ENCODE results near the gene LYPD6. TPM values are rescaled to one million over a fixed set of nuclear protein-coding genes. Genes with fewer than 3 reads are reported as not detected.
"Not testable (repeated sequence)": the region's sequence is repeated elsewhere in the genome, so short reads cannot be mapped to it uniquely, and the experiment has no call there.

The LYPD6 gene, protein sequence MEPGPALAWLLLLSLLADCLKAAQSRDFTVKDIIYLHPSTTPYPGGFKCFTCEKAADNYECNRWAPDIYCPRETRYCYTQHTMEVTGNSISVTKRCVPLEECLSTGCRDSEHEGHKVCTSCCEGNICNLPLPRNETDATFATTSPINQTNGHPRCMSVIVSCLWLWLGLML
- total RNA-seq, result 1 to 10 TPM; 3.5 to 4.0 TPM
- long read RNA-seq, full-length matches to known transcripts, result 1 of 3 reads
- long read RNA-seq, partial matches to known transcripts, result 0 of 3 reads
- long read RNA-seq, other reads (novel, unspliced or antisense), result 2 of 3 reads

- intact Hi-C loops (cut with DNase I, micrococcal nuclease), result no loop called here
- peak; percentile 91 for ATAC-seq
- DNase-seq, result peak; percentile 66 to 79
Measured at GRCh38 chr2:149330127-149331022, at the start of gene LYPD6. TSS of gene LYPD6 (plus strand) at chr2:149330587. CDS start at chr2:149437709, 107,122 bp downstream.

- DNase-seq (no peak), ATAC-seq (no peak)
- intact Hi-C loops (cut with DNase I, micrococcal nuclease), result no loop called here
Measured at GRCh38 chr2:149281441-149281840, 48.9 kb upstream of the LYPD6 start.

- DNase-seq (no peak), ATAC-seq (no peak)
- intact Hi-C loops (cut with DNase I, micrococcal nuclease), result no loop called here
Measured at GRCh38 chr2:149290662-149291061, 39.7 kb upstream of the LYPD6 start.

GRCh38 chr2:149291881-149292280 is 38.5 kb upstream of the LYPD6 start:
- intact Hi-C loops (cut with DNase I, micrococcal nuclease), result no loop called here
- ATAC-seq (no peak), DNase-seq (no peak)

DNA sequence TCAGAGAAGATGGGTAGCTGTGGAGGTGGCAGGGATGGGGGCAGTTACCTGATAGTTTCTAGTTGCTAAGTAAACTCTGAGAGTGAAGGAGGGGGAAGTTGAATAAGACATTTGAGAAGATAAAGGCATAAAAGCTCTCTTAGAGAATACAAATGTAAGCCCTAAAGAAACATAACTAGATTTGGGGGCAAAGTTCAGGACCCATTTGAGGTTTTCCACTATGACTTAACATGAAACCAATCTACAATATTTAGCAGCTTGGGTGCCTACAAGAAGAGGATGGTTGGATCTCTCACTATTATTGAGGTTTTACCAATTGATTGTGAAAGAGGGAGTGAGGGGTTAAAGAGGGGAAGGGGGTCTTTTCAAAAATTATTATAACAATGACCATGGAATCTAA is 34.4 kb upstream of the LYPD6 start:
- intact Hi-C loops (cut with DNase I, micrococcal nuclease), result no loop called here
- ATAC-seq (no peak), DNase-seq (no peak)

DNA sequence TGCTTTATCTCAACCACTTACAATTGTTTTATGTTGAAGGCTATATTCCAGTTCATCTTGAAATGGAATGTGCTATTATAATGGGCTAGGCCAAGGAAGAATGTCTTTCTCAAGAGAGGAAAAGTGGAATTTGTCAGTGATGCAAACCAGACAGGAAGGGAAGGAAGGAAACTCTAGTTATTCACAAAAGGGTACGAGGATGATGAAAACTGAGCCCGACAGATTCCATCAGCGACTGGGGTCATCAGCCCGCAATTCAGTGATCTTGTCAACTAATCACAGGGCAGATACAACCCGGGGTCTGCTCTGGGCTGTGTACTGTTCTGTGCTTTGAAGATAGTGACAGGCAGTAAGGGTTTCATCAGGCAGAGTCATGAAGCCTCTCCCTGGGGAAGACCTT is 23.4 kb upstream of the LYPD6 start:
- intact Hi-C loops (cut with DNase I, micrococcal nuclease), result no loop called here
- ATAC-seq, result no peak
- no peak for DNase-seq

- intact Hi-C loops (cut with DNase I, micrococcal nuclease), result no loop called here
- ATAC-seq (no peak), DNase-seq (no peak)
Measured at GRCh38 chr2:149310349-149310748, 20.0 kb upstream of the LYPD6 start.

DNA sequence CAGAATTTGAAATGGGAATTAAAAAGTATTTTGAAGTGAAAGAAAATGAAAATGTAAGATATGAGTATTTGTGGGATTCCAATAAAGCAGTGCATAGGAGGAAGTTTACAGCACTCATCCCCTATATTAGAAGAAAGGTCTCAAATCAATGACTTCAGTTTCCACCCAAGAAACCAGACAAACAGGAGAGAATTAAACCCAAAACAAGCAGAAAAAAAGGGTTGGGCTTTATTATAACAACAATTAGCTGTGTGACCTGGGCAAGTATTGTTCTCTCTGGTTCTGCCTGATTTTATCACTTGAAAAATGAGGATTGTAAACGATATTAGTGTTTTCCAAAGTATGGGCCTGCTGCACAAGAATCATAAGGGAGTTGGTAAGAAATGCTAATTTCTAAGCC is 18.3 kb upstream of the LYPD6 start:
- ATAC-seq, result no peak
- intact Hi-C loops (cut with DNase I, micrococcal nuclease), result no loop called here

DNA sequence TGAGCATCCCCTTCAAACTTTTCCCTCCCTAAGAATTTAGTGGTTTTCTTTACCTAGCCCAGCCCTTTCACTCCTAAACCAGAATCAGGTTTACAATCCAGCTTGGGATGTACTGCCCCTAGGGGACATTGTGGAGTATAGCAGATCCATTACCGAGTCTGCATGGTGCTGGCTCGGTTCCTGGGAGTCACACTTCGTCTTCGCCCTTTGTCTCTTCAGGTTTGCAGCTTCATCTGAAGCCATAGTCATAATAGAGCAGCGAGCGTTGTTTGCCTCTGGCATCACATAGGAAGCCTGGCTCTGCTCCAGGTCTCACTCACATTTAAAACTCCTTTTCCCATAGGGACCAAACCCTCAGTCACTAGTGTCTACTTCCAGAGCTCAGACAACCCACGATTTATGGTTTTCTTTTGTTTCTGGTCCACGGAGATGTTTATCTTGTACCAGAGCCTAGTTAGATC is 16.8 kb upstream of the LYPD6 start:
- ATAC-seq, result peak; percentile 98
- intact Hi-C loops (cut with DNase I, micrococcal nuclease), result no loop called here
- peak in 1 of 2 donors; percentile 44 for DNase-seq

More for the DNA sequence above, 18.3 kb upstream of the LYPD6 start:
- DNase-seq, result no peak

GRCh38 chr2:149314687-149315086 is 15.7 kb upstream of the LYPD6 start:
- ATAC-seq, result no peak
- DNase-seq, result no peak
- intact Hi-C loops (cut with DNase I, micrococcal nuclease), result no loop called here

DNA sequence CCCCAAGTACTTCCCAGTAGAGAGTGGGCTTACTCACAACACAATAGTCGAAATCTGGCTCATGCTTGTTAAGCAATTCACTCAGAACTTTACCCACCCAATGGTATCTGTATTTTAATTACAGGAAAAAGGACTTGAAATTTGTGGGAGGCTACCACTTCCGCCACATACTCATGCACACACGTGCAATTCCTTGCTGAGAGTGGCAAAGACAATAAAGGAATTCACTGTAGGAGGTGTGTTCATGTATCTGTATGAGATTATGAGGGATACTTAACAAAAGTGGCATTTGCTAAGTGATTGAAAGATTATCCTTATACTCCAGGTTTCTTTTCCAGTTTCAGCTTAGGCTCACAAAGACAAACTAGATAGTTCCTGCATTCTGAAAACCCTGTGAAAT is 14.9 kb upstream of the LYPD6 start:
- ATAC-seq, result no peak
- no peak for DNase-seq
- intact Hi-C loops (cut with DNase I, micrococcal nuclease), result no loop called here

DNA sequence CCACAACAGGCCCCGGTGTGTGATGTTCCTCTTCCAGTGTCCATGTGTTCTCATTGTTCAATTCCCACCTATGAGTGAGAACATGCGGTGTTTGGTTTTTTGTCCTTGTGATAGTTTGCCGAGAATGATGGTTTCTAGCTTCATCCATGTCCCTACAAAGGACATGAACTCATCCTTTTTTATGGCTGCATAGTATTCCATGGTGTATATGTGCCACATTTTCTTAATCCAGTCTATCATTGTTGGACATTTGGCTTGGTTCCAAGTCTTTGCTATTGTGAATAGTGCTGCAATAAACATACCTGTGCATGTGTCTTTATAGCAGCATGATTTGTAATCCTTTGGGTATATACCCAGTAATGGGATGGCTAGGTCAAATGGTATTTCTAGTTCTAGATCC is 11.8 kb upstream of the LYPD6 start:
- ATAC-seq; DNase-seq; intact Hi-C loops (cut with DNase I, micrococcal nuclease): not testable (repeated sequence)

- no peak for DNase-seq
- intact Hi-C loops (cut with DNase I, micrococcal nuclease), result no loop called here
- ATAC-seq, result no peak
Measured at GRCh38 chr2:149320362-149320761, 10.0 kb upstream of the LYPD6 start.

DNA sequence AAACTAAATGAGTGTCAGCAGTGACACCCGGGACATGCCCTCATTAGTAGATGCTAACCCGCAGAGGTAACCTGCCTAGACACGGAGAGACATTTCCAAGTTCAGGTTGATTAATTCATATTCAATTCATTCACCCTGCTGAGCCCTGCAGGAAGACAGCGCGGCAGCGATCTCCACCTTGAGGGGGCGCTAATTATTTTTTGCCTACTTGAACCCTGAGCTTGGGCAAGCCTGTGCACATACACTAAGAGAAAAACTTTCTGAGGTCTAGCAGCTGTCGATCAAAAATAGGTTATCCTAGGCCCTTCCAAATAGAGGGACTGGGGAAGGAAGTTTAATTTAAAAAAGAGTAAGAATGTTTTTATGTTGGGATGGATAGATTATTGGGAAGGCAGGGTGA is 1.3 kb upstream of the LYPD6 start:
- DNase-seq, result peak in 1 of 2 donors; percentile 23
- intact Hi-C loops (cut with DNase I, micrococcal nuclease), result no loop called here
- no peak for ATAC-seq

DNA sequence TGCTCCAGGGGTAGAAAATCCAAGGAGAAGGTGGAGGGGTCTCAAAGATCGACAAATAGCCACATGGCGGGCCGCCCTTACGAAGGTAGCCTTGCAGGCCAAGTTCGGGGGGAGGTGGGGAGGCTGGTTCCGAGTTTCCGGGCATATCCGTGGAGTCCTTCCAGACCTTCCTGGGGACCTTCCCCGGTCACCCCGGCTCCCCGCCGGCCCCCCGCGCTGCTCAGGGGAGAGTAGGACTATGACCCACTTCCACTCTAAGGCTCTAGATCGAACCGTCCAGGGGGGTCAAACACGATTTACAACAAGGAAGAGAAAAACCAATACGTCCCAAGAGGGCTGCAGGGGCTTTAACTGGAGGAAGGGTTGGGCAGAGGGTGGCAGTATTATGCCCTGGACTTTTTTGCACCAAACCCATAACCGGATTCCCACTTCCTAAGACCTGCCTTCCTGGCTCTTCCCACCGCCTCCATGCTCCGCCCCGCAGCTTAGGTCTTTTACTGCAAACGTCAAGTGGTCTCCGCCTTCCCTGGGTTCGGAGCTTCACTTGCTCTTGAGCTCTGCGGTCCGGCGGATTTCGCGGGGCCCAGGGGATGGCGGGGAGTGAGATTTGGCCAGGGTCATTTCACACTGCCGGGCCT is 779 bp upstream of the LYPD6 start:
- DNase-seq, result peak; percentile 75 to 78
- ATAC-seq, result peak; percentile 80
- intact Hi-C loops (cut with DNase I, micrococcal nuclease), result no loop called here

GRCh38 chr2:149331023-149331400 is 625 bp downstream of the LYPD6 start:
- peak; percentile 0 for ATAC-seq
- intact Hi-C loops (cut with DNase I, micrococcal nuclease), result no loop called here
- DNase-seq, result peak in 1 of 2 donors; percentile 10

GRCh38 chr2:149332364-149332763 is 2.0 kb downstream of the LYPD6 start:
- intact Hi-C loops (cut with DNase I, micrococcal nuclease), result no loop called here

DNA sequence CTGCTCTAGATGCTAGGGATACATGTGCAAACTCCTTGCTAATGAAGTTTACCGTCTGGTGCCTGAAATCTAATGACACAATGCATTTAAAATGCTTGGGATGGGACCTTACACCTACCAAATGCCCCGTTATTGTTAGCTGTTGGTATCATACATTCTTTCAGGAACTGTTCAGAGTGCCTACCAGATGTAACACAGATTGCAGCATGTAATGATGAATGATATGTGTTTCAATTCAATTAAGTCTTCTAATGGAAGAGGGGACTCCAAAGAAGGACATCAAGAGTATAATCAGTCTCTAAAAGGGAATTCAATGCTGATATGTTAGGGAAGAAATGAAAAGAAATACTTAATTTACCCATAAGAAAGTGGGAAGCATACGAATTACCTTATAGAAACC is 3.2 kb downstream of the LYPD6 start:
- DNase-seq, result no peak
- intact Hi-C loops (cut with DNase I, micrococcal nuclease), result no loop called here

More at GRCh38 chr2:149332364-149332763, 2.0 kb downstream of the LYPD6 start:
- no peak for DNase-seq
- no peak for ATAC-seq

GRCh38 chr2:149334156-149334555 is 3.8 kb downstream of the LYPD6 start:
- ATAC-seq (no peak), DNase-seq (no peak)
- intact Hi-C loops (cut with DNase I, micrococcal nuclease), result no loop called here

More for the DNA sequence above, 3.2 kb downstream of the LYPD6 start:
- ATAC-seq, result no peak

GRCh38 chr2:149339324-149339723 is 8.9 kb downstream of the LYPD6 start:
- ATAC-seq (no peak), DNase-seq (no peak)
- intact Hi-C loops (cut with DNase I, micrococcal nuclease), result no loop called here

All from left colon (tissue), 2 donors.